GM12872 (cell line): ENCODE measurements around the gene SIKE1.

ENCODE experiments used
- TF ChIP-seq, protein P1 (sequence below): IDR thresholded peaks from 3 replicates; pipeline ENCODE4 v1.5.1; 2011; ENCODE audit warnings: low read depth, mild to moderate bottlenecking, low read length, moderate library complexity; ENCODE audit not compliant: insufficient read depth

SIKE1 gene

DNA sequence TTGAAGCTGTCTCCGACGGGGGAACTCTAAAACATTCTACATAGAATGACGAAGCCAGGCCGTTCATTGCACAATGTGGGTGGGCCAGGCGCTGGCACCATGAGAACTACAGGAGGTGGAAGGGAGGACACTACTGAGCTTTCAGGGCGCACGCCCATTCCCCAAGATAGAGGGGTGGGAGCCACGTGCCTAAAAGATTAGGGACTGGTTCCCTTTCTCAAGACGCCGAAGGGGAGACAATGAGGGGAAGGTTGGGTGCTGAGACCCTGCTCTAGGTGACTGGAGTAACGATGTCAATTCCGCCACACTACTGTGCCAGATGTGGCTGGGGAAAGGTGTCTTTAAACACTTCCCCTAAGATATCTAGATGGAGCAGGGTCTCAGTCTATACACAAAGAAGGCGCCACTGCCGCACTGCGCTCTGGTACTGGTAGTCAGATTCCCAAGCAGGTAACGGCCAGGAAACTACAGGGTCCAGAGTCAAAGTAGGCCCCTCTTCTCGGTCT, 23.5 kb downstream of the SIKE1 start:
- TF ChIP-seq, protein P1, sequence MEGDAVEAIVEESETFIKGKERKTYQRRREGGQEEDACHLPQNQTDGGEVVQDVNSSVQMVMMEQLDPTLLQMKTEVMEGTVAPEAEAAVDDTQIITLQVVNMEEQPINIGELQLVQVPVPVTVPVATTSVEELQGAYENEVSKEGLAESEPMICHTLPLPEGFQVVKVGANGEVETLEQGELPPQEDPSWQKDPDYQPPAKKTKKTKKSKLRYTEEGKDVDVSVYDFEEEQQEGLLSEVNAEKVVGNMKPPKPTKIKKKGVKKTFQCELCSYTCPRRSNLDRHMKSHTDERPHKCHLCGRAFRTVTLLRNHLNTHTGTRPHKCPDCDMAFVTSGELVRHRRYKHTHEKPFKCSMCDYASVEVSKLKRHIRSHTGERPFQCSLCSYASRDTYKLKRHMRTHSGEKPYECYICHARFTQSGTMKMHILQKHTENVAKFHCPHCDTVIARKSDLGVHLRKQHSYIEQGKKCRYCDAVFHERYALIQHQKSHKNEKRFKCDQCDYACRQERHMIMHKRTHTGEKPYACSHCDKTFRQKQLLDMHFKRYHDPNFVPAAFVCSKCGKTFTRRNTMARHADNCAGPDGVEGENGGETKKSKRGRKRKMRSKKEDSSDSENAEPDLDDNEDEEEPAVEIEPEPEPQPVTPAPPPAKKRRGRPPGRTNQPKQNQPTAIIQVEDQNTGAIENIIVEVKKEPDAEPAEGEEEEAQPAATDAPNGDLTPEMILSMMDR: no peak

DNA sequence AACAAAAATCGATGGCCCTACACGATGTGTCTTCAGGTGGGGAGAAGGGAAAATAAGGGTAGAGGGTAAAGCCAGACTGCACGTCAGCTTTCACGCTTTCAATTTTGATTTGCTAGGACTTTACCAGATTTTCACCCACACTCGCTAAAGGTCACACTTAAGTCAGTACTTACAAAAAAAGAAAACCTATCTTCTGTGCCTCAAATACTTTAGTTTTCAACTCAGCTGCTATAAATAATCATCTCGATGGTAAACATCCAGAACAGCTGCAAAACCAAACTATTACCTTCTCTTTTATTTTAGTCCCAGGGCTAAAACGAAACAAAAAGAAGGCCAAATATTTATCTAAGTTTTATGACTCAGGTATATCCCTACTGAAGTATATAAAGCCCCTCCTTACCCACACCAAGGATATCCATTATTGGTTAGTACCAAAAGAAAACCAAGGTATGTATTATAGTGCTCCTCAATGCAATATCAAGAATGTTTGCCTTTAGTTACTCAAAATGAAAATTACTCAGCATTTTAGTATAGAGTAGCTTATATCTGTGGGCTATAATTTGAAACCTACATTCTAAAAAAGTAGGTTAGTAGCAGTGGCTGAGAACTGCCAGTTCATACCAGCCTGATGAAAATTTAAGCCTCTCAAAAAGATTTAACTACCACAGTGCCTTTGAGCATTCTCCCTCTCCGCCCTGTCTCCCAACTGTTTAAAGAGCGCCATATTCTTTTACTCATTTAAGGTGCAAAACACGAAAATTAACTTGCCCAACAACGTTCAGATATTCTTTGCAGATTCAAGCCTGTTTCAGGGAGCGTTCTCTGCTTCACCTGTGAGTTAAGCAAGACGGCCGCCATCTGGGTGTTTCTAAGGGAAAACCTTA, 24.2 kb downstream of the SIKE1 start:
- TF ChIP-seq, protein P1: no peak

DNA sequence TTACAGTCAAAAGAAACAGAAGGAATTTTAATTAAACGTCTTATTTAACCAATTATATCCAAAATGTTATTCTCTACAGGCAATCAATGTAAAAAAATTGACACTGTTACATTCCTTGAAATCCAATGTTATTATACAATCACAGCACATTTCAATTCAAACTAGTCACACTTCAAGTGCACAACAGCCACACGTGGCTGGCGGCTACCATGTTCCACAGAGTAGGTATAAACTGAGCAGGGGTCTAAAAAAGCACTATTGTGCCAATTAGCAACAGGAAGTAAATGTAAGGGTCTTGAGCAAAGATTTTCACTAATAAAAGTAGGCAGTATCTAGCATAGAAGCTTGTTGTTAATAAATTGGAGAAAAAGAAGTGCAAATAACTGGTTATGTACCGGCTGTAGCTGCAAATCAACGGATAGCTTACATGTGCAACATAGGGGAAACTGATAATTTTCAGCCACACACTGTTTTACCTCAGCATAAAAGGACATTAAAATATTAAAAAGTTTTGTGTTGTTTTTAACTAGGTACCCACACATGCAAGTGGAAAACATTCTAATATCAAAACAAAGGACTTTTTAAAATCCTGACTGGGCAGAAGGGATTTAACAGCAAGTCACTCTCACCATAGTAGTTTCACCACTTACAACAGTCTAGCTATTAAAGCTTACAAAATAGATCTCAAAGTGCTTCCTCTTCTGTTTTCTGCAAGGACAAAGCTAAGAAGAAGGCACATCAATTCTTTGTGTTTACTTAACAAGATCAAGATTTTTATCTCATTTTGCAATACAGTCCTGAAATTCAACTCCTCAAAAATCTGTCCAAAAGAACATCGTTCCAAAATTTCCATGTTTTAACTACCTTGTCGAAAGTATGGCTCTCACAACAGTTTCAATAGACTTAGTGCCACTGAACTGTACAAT, 25.2 kb downstream of the SIKE1 start:
- TF ChIP-seq, protein P1: no peak

DNA sequence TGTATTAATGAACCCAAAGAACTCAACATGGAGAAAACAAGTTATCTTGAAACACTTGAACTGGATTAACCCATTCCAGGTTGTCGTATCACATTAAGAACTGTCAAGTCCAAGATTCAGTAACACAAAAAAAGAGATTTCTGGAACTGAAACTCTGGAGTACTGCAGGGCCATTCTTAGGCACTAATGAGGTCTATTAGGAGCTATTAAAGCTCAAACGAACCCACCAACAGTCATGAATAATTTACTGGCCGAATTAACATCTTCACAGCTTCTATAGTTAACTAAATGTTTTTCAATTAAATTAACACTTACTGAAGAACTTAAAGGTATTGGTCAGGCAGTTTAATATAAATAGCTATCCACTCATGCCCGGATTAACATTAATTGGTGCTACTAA, 27.3 kb downstream of the SIKE1 start:
- TF ChIP-seq, protein P1: no peak

DNA sequence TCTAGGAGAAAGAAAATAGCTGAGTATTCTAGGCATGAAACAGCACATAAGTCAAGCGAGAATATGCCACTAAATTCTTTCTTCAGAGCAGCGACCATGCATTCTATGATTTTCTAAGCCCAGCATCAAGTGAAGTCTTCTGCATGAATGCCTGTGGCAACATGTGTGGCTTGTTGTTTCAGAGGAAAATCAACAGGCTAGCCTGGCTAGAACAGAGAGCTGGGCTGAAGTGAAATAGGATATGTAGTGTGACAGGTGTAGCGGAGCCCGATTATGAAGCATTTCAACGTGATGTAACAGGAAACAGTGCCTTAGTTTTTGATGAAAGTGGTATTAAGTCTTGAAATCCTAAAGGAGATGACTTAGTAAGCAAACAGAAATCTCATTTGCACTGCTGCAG, 29.7 kb downstream of the SIKE1 start:
- TF ChIP-seq, protein P1: no peak

DNA sequence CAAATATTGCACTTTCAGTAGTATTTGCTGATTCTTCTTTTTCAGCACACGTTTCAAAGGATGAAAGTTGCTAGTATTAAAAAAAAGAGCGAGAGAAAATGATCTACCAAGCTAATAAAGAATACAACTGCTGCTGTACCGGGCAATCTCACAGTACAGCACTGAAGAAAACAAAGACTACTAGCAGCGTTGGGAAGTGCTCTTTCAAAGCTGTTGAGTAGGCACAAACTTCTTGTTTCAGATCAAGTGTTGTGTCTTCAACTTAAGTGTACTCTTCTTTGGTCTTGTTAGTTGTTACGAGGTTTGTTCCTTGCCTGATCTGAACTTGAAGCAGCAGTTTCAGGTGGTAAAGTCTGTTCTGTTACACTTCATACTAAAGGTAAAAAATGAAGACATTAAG, 30.6 kb downstream of the SIKE1 start:
- TF ChIP-seq, protein P1: no peak

DNA sequence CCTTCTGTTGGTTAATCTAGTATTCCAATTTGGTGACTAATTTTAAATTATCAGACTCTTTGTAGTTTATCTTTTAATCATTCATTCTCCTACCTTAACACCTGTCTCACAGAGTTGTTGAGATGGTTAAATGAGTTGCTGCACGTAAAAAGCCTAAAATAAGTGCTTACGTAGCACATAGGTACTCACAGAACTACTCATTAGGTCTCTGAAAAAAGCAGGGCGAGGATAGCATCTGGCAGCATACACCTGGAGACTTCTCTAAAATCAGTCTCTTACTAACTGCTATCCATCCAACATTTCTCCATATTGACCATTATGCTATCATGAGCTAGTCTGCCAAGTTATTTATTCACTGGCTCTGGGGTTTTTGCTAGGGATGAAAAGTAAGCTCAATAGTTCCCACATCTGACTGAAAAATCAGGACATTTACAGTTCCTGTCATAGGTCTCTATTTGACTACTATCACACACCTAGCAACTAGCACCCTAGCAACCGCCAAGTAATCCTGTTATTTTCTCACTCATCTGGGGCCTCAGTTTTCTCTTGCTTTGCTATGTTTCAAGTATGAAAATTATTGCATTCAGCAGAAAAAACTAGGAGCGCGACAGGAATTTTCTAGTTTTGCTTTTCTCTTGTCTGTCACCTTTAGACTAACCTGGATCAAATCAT, 33.9 kb downstream of the SIKE1 start:
- TF ChIP-seq, protein P1: no peak
